DMS53 (cell line): ENCODE data around the gene KCNJ6.
"Not testable (repeated sequence)": the region's sequence is repeated elsewhere in the genome, so short reads cannot be mapped to it uniquely, and the experiment has no call there.

Experiments
- DNase-seq: peaks from one replicate; lab custom pipeline; 2025; lab: John Stamatoyannopoulos, UW

Gene KCNJ6

GRCh38 chr21:37769656-37770055, 146.6 kb downstream of the KCNJ6 start:
- no peak for DNase-seq

GRCh38 chr21:37767984-37768383, 148.3 kb downstream of the KCNJ6 start:
- DNase-seq: no peak

- DNase-seq: no peak
These were observed 150.1 kb downstream of the KCNJ6 start for GRCh38 chr21:37766129-37766528.

GRCh38 chr21:37765221-37765900, 150.9 kb downstream of the KCNJ6 start:
- DNase-seq: no peak

- no peak for DNase-seq
These were observed 151.6 kb downstream of the KCNJ6 start for GRCh38 chr21:37764691-37765090.

- DNase-seq: no peak
These were observed 153.0 kb downstream of the KCNJ6 start for GRCh38 chr21:37763298-37763697.

GRCh38 chr21:37762606-37763005, 153.7 kb downstream of the KCNJ6 start:
- no peak for DNase-seq

- DNase-seq: not testable (repeated sequence)
These were observed 154.9 kb downstream of the KCNJ6 start for GRCh38 chr21:37761406-37761805.

- no peak for DNase-seq
These were observed 156.5 kb downstream of the KCNJ6 start for GRCh38 chr21:37759777-37760176.

- DNase-seq: peak; percentile 27
These were observed 157.3 kb downstream of the KCNJ6 start for GRCh38 chr21:37758982-37759381.

GRCh38 chr21:37757606-37758376, 158.5 kb downstream of the KCNJ6 start:
- DNase-seq: no peak

- no peak for DNase-seq
These were observed 163.1 kb downstream of the KCNJ6 start for GRCh38 chr21:37753122-37753599.

- DNase-seq: no peak
These were observed 164.8 kb downstream of the KCNJ6 start for GRCh38 chr21:37751268-37751975.

GRCh38 chr21:37749132-37749531, 167.1 kb downstream of the KCNJ6 start:
- DNase-seq: no peak

- no peak for DNase-seq
These were observed 167.9 kb downstream of the KCNJ6 start for GRCh38 chr21:37748351-37748750.

GRCh38 chr21:37746849-37747248, 169.4 kb downstream of the KCNJ6 start:
- DNase-seq: no peak

- no peak for DNase-seq
These were observed 171.7 kb downstream of the KCNJ6 start for GRCh38 chr21:37744551-37744950.

- no peak for DNase-seq
These were observed 173.7 kb downstream of the KCNJ6 start for GRCh38 chr21:37742532-37742931.

- DNase-seq: no peak
These were observed 174.1 kb downstream of the KCNJ6 start for GRCh38 chr21:37742115-37742514.

- DNase-seq: no peak
These were observed 178.3 kb downstream of the KCNJ6 start for GRCh38 chr21:37737996-37738395.

GRCh38 chr21:37737507-37737906, 178.8 kb downstream of the KCNJ6 start:
- no peak for DNase-seq

GRCh38 chr21:37734846-37735245, 181.4 kb downstream of the KCNJ6 start:
- DNase-seq: no peak

GRCh38 chr21:37732927-37733326, 183.3 kb downstream of the KCNJ6 start:
- no peak for DNase-seq
